Type B pancreatic cell (in vitro differentiated cells): ENCODE measurements around the gene BEX3. TPM values are rescaled to one million over a fixed set of nuclear protein-coding genes. Genes with fewer than 3 reads are reported as not detected.

Experiments
- DNase-seq: peaks from one replicate; pipeline ENCODE4 v3.0.0; 2021; ENCODE audit warnings: mixed read lengths; ENCODE audit not compliant: unreplicated experiment; ENCODE audit errors: extremely low spot score
- H3K27ac Mint-ChIP-seq: 2 replicates; pipeline ENCODE4 v1.8.0; 2021; ENCODE audit warnings: mild to moderate bottlenecking, mixed read lengths
- H3K27me3 Mint-ChIP-seq: 2 replicates; pipeline ENCODE4 v1.8.0; 2021; ENCODE audit warnings: mixed read lengths
- H3K36me3 Mint-ChIP-seq: 2 replicates; pipeline ENCODE4 v1.8.0; 2021; ENCODE audit warnings: mixed read lengths
- H3K4me1 Mint-ChIP-seq: one replicate; pipeline ENCODE4 v1.8.0; 2021; ENCODE audit warnings: mixed read lengths; ENCODE audit not compliant: unreplicated experiment
- H3K4me3 Mint-ChIP-seq: 2 replicates; pipeline ENCODE4 v1.8.0; 2021; ENCODE audit warnings: mild to moderate bottlenecking, mixed read lengths
- H3K9me3 Mint-ChIP-seq: 2 replicates; pipeline ENCODE4 v1.8.0; 2021; ENCODE audit warnings: mixed read lengths
- CTCF ChIP-seq: fragments of 200-600 bp; sonication (generic); conservative IDR thresholded peaks from 2 replicates; pipeline ENCODE4 v1.5.0; 2021; ENCODE audit warnings: antibody characterized with exemption, mild to moderate bottlenecking
- total RNA-seq: library from RNA; stranded (reverse); gene quantifications from 2 replicates; pipeline ENCODE4 v1.2.1, GENCODE V29; 2021; ENCODE audit warnings: low replicate concordance

Gene BEX3
- total RNA-seq, 1 donor from 2014 or later, result 251 TPM

- TF ChIP-seq CTCF, result no peak
- Mint-ChIP-seq H3K9me3 (no peaks in the 10 kb centered on the region), H3K4me1 (no peaks in the 10 kb centered on the region), H3K27ac (no peak overlapping the region), H3K36me3 (no peaks in the 10 kb centered on the region), H3K4me3 (no peak overlapping the region), H3K27me3 (no peaks in the 10 kb centered on the region)
- no peak for DNase-seq
Measured at GRCh38 chrX:103423955-103424638, 47.8 kb downstream of the BEX3 start.

Other genes starting within 250 kb of the BEX3 start
- 57.0 and 80.1 TPM in 2 replicates for gene BEX4, start 161.4 kb upstream of the BEX3 start, total RNA-seq
- gene TCEAL8, start 121.4 kb upstream of the BEX3 start, total RNA-seq, result 61.8 and 99.8 TPM in 2 replicates
- 0.71 TPM in 1 of 2 replicates, not detected in the other for gene TCEAL5, start 99.8 kb upstream of the BEX3 start, total RNA-seq
- 24.3 and 39.4 TPM in 2 replicates for gene BEX2, start 65.5 kb upstream of the BEX3 start, total RNA-seq
- 6.2 and 16.4 TPM in 2 replicates for gene TCEAL7, start 46.3 kb upstream of the BEX3 start, total RNA-seq
- 43.1 and 64.1 TPM in 2 replicates for gene TCEAL9, start 20.0 kb upstream of the BEX3 start, total RNA-seq
- 0.36 and 0.51 TPM in 2 replicates for gene RAB40A, start 143.0 kb downstream of the BEX3 start, total RNA-seq
- gene TCEAL4, start 209.0 kb downstream of the BEX3 start, total RNA-seq, result 50.5 and 68.1 TPM in 2 replicates
- 9.5 and 13.8 TPM in 2 replicates for gene TCEAL3, start 231.4 kb downstream of the BEX3 start, total RNA-seq